CD14-positive monocyte (primary cell): ENCODE measurements around the gene KSR1. TPM values are rescaled to one million over a fixed set of nuclear protein-coding genes. Genes with fewer than 3 reads are reported as not detected.
"Not testable (repeated sequence)": the region's sequence is repeated elsewhere in the genome, so short reads cannot be mapped to it uniquely, and the experiment has no call there.

Experiments used
- DNase-seq, 3 donors: peaks; one replicate each; pipeline ENCODE4 v3.0.0-alpha.2; 2011 to 2022
- H2AFZ ChIP-seq: 2 replicates; pipeline ENCODE4 v1.6.0; 2012; ENCODE audit warnings: mild to moderate bottlenecking, low read depth, low read length, inconsistent platforms; ENCODE audit not compliant: insufficient read depth, poor library complexity, severe bottlenecking
- H3K27ac ChIP-seq, 2 donors: 1 replicate in 1 of 2; 2 replicates in 1 of 2; pipeline ENCODE4 v1.5.1; 2012 to 2013; ENCODE audit warnings: low read length in 2 of 2, control low read depth in 1 of 2, inconsistent platforms in 1 of 2, low read depth in 1 of 2, mild to moderate bottlenecking in 1 of 2
- H3K27me3 ChIP-seq, 2 donors: one replicate each; pipeline versions ENCODE4 v1.6.0 to v1.6.1; 2011 to 2013; ENCODE audit warnings: low read length in 2 of 2; ENCODE audit not compliant: control insufficient read depth in 2 of 2, insufficient read depth in 2 of 2
- H3K36me3 ChIP-seq, 2 donors: replicated peaks in 1 of 2; 1 replicate in 1 of 2; 2 replicates in 1 of 2; pipeline versions ENCODE4 v1.5.1 to v1.6.1; 2012 to 2013; ENCODE audit warnings: low read length in 2 of 2, control low read depth in 1 of 2, inconsistent platforms in 1 of 2, mild to moderate bottlenecking in 1 of 2; ENCODE audit not compliant: insufficient read depth in 2 of 2, control insufficient read depth in 1 of 2
- H3K4me1 ChIP-seq, 2 donors: 1 replicate in 1 of 2; 2 replicates in 1 of 2; pipeline versions ENCODE4 v1.5.1 to v1.6.1; 2012 to 2013; ENCODE audit warnings: low read length in 2 of 2, control low read depth in 1 of 2, inconsistent platforms in 1 of 2, mild to moderate bottlenecking in 1 of 2, moderate library complexity in 1 of 2; ENCODE audit not compliant: insufficient read depth in 2 of 2, control insufficient read depth in 1 of 2
- H3K4me2 ChIP-seq: replicated peaks from 2 replicates; pipeline ENCODE3; 2012; ENCODE audit warnings: low read length, moderate library complexity, mild to moderate bottlenecking; ENCODE audit not compliant: poor library complexity, severe bottlenecking; ENCODE audit errors: extremely low read depth
- H3K4me3 ChIP-seq, 3 experiments: fragments of 200-600 bp in 1 of 3; sonication (generic) in 1 of 3; replicated peaks in 1 of 3; 1 replicate in 2 of 3; 2 replicates in 1 of 3; pipeline ENCODE4 v1.5.1; 2011 to 2013; ENCODE audit warnings: low read length in 3 of 3, mild to moderate bottlenecking in 3 of 3, control low read depth in 2 of 3, low read depth in 2 of 3, inconsistent platforms in 1 of 3, moderate library complexity in 1 of 3
- H3K79me2 ChIP-seq: 2 replicates; pipeline ENCODE4 v1.6.0; 2012; ENCODE audit warnings: mild to moderate bottlenecking, control low read depth, inconsistent platforms, low read length, moderate library complexity; ENCODE audit not compliant: insufficient read depth
- H3K9ac ChIP-seq: 2 replicates; pipeline ENCODE4 v1.6.0; 2017; ENCODE audit warnings: low read length, mild to moderate bottlenecking; ENCODE audit not compliant: insufficient read depth, poor library complexity, severe bottlenecking
- H3K9me3 ChIP-seq, 2 donors: replicated peaks in 1 of 2; 1 replicate in 1 of 2; 2 replicates in 1 of 2; pipeline versions ENCODE4 v1.5.1 to v1.6.1; 2012 to 2013; ENCODE audit warnings: low read length in 2 of 2, control low read depth in 1 of 2; ENCODE audit not compliant: control insufficient read depth in 1 of 2, insufficient read depth in 1 of 2
- H4K20me1 ChIP-seq: 2 replicates; pipeline ENCODE4 v1.6.0; 2012; ENCODE audit warnings: mild to moderate bottlenecking, low read length, control low read depth, moderate library complexity; ENCODE audit not compliant: insufficient read depth
- H3K27ac Mint-ChIP-seq, 7 donors: one replicate each; pipeline ENCODE4 v1.8.0; 2020; ENCODE audit warnings: mild to moderate bottlenecking in 7 of 7, mixed read lengths in 7 of 7, moderate library complexity in 6 of 7, inconsistent platforms in 2 of 7
- H3K27me3 Mint-ChIP-seq, 3 donors: one replicate each; pipeline ENCODE4 v1.8.0; 2021 to 2022; ENCODE audit warnings: low read depth in 3 of 3, mild to moderate bottlenecking in 3 of 3, mixed read lengths in 3 of 3, moderate library complexity in 3 of 3, inconsistent platforms in 1 of 3
- H3K36me3 Mint-ChIP-seq, 2 donors: one replicate each; pipeline ENCODE4 v1.8.0; 2020; ENCODE audit warnings: mixed read lengths in 2 of 2, inconsistent platforms in 1 of 2, mild to moderate bottlenecking in 1 of 2
- H3K4me1 Mint-ChIP-seq: one replicate; pipeline ENCODE4 v1.8.0; 2020; ENCODE audit warnings: mild to moderate bottlenecking, mixed read lengths
- H3K4me3 Mint-ChIP-seq, 2 donors: one replicate each; pipeline ENCODE4 v1.8.0; 2020; ENCODE audit warnings: mild to moderate bottlenecking in 2 of 2, mixed read lengths in 2 of 2, moderate library complexity in 1 of 2
- H3K9me3 Mint-ChIP-seq, 7 donors: one replicate each; pipeline ENCODE4 v1.8.0; 2020 to 2022; ENCODE audit warnings: mixed read lengths in 7 of 7, mild to moderate bottlenecking in 6 of 7, moderate library complexity in 6 of 7, inconsistent platforms in 2 of 7
- CTCF ChIP-seq: fragments of 200-600 bp; IDR thresholded peaks from one replicate; pipeline ENCODE4 v1.8.0; 2022; ENCODE audit warnings: antibody characterized with exemption, mild to moderate bottlenecking
- WGBS: methylation state at CpG from one replicate; pipeline ENCODE4 v1.1.5; 2013; ENCODE audit warnings: missing lambda C conversion rate; ENCODE audit not compliant: insufficient coverage; 5-methylcytosine and 5-hydroxymethylcytosine counted together
- intact Hi-C, 2 donors: fragments of 100-400 bp; cut with micrococcal nuclease; formaldehyde crosslinking; loops; one replicate each; pipeline versions ENCODE4 v1.15.0 to v1.15.1; 2023
- polyA plus RNA-seq, 3 donors: library from polyadenylated mRNA; depleted of rRNA in 1 of 3; unstranded in 2 of 3; stranded (reverse) in 1 of 3; fragments of 300-500 nt in 2 of 3; fragments of >200 nt in 1 of 3; fragmentation: Illumina TruSeq in 2 of 3; gene quantifications; 1 replicate in 2 of 3; 2 replicates in 1 of 3; pipeline ENCODE4 v1.2.3, GENCODE V29; 2012 to 2021

KSR1 gene
- polyA plus RNA-seq, 3 donors: 1.2 to 111 (median 4.2) TPM

GRCh38 chr17:27654136-27654535 lies 197.9 kb downstream of the KSR1 start:
- no peak for TF ChIP-seq CTCF
- H3K36me3 ChIP-seq: peaks cover 5 to 11% of the 10 kb centered on the region in 2 donors
- H4K20me1 ChIP-seq: peaks cover 9% of the 10 kb centered on the region
- H3K27me3 ChIP-seq: no peaks in the 10 kb centered on the region
- no peaks in the 10 kb centered on the region for H3K79me2 ChIP-seq
- no peak overlapping the region for H3K4me3 ChIP-seq
- 95% methylated on average over 12 of the region's 15 CpGs for WGBS
- H3K4me2 ChIP-seq: no peak overlapping the region
- no peak overlapping the region for H3K27ac ChIP-seq
- Mint-ChIP-seq H3K4me3 (no peak overlapping the region), H3K9me3 (no peaks in the 10 kb centered on the region), H3K4me1 (no peaks in the 10 kb centered on the region), H3K27ac (no peak overlapping the region), H3K27me3 (peaks cover 1 to 5% (median 2%) of the 10 kb centered on the region in 3 donors), H3K36me3 (peaks cover 8% of the 10 kb centered on the region in 2 donors)
- H2AFZ ChIP-seq: peak overlapping the region; percentile 56
- no peak for DNase-seq
- no peak overlapping the region for H3K9ac ChIP-seq
- intact Hi-C loops: loop anchor here (1.0 to 10.0 kb wide), 2 partner anchors 102 to 221 kb away; no protein-coding TSS in a partner anchor
- no peaks in the 10 kb centered on the region for H3K9me3 ChIP-seq
- no peaks in the 10 kb centered on the region for H3K4me1 ChIP-seq

- Histone ChIP-seq H3K9me3 (no peaks in the 10 kb centered on the region), H3K36me3 (peaks cover 1 to 3% of the 10 kb centered on the region in 2 donors), H3K27ac (no peak overlapping the region), H2AFZ (peak overlapping the region; percentile 56), H3K27me3 (no peaks in the 10 kb centered on the region), H4K20me1 (peaks cover 2% of the 10 kb centered on the region), H3K4me2 (no peak overlapping the region), H3K4me1 (no peaks in the 10 kb centered on the region), H3K9ac (no peak overlapping the region), H3K4me3 (no peak overlapping the region), H3K79me2 (no peaks in the 10 kb centered on the region)
- no peaks in the 10 kb centered on the region for H3K4me1 Mint-ChIP-seq
- DNase-seq: peak; percentile 51 to 72 (median 59)
- no peak overlapping the region for H3K4me3 Mint-ChIP-seq
- peaks cover 3% of the 10 kb centered on the region in 2 donors for H3K36me3 Mint-ChIP-seq
- TF ChIP-seq CTCF: peak; percentile 96
- WGBS: 41% methylated on average over 26 of the region's 34 CpGs
- H3K27me3 Mint-ChIP-seq: peaks cover 1 to 5% (median 2%) of the 10 kb centered on the region in 3 donors
- H3K9me3 Mint-ChIP-seq: no peaks in the 10 kb centered on the region
- peak overlapping the region in 1 of 7 donors; percentile 2 for H3K27ac Mint-ChIP-seq
- intact Hi-C loops: loop anchor here (1.0 to 10.0 kb wide), 2 partner anchors 101 to 220 kb away; no protein-coding TSS in a partner anchor
These were observed 198.6 kb downstream of the KSR1 start for GRCh38 chr17:27654654-27655524.

GRCh38 chr17:27655525-27656111 lies 199.4 kb downstream of the KSR1 start:
- H3K9ac ChIP-seq, H3K36me3 Mint-ChIP-seq, H3K4me1 Mint-ChIP-seq, H3K27me3 Mint-ChIP-seq, H3K79me2 ChIP-seq, H3K4me2 ChIP-seq, H3K9me3 Mint-ChIP-seq, H3K4me3 Mint-ChIP-seq, H2AFZ ChIP-seq, H3K36me3 ChIP-seq, H4K20me1 ChIP-seq, H3K27ac Mint-ChIP-seq, H3K27me3 ChIP-seq, H3K27ac ChIP-seq, H3K4me3 ChIP-seq, H3K9me3 ChIP-seq, DNase-seq, H3K4me1 ChIP-seq: not testable (repeated sequence)
- intact Hi-C loops: loop anchor here in 1 of 2 donors (10.0 kb wide), 1 partner anchor 219 kb away; no protein-coding TSS in a partner anchor
- 94% methylated on average over 11 of the region's 16 CpGs for WGBS
